Neural cell (in vitro differentiated cells): Measurements from ENCODE around the gene PDCD7.

Experiments used
- EZH2 ChIP-seq: fragments of 200-600, 300-800 bp; shearing (Covaris generic), sonication (generic); IDR thresholded peaks from 2 replicates; pipeline ENCODE4 v1.6.1; 2014; ENCODE audit warnings: antibody characterized with exemption, low read length, borderline replicate concordance, mild to moderate bottlenecking; ENCODE audit not compliant: insufficient read depth, poor library complexity, severe bottlenecking
- POLR2AphosphoS5 ChIP-seq: IDR thresholded peaks from 2 replicates; pipeline ENCODE4 v1.6.1; 2012
- REST ChIP-seq: IDR thresholded peaks from 2 replicates; pipeline ENCODE4 v1.6.1; 2012; ENCODE audit warnings: borderline replicate concordance
- TF ChIP-seq, protein P1 (sequence below): fragments of 450-650 bp; IDR thresholded peaks from 2 replicates; pipeline ENCODE4 v1.5.1; 2014; ENCODE audit warnings: antibody characterized with exemption, mild to moderate bottlenecking, moderate library complexity; ENCODE audit not compliant: poor library complexity, severe bottlenecking

DNA sequence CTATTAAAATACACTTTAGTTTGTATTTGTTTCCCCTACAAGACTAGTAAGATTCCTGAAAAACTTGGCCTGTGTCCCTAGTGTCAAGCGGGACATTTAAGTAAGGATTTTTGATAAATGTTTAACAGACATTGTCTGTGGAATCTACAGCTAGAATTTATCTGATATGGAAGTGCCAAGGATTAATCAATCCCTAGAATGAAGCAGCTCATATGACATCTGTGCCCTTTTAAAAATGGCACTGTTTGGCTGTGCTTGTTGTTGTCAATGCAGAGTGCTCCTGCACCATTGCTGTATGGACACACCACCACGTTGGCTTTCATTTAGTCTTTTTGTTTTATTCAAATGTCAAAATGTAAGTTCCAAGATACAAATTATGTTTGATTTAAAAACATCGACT lies 14.3 kb upstream of the PDCD7 start:
- TF ChIP-seq REST (no peak), POLR2AphosphoS5 (no peak), EZH2 (no peak)
- TF ChIP-seq, protein P1, sequence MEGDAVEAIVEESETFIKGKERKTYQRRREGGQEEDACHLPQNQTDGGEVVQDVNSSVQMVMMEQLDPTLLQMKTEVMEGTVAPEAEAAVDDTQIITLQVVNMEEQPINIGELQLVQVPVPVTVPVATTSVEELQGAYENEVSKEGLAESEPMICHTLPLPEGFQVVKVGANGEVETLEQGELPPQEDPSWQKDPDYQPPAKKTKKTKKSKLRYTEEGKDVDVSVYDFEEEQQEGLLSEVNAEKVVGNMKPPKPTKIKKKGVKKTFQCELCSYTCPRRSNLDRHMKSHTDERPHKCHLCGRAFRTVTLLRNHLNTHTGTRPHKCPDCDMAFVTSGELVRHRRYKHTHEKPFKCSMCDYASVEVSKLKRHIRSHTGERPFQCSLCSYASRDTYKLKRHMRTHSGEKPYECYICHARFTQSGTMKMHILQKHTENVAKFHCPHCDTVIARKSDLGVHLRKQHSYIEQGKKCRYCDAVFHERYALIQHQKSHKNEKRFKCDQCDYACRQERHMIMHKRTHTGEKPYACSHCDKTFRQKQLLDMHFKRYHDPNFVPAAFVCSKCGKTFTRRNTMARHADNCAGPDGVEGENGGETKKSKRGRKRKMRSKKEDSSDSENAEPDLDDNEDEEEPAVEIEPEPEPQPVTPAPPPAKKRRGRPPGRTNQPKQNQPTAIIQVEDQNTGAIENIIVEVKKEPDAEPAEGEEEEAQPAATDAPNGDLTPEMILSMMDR: no peak
